HFFc6 (cell line): ENCODE measurements around the gene CLTA. TPM values are rescaled to one million over a fixed set of nuclear protein-coding genes. Genes with fewer than 3 reads are reported as not detected.
A peak's percentile ranks its signal among the peaks of the same experiment; 100 is the strongest.

Source experiments
- DNase-seq: peaks from one replicate; pipeline ENCODE4 v3.0.0-alpha.2; 2018
- H3K27ac Mint-ChIP-seq: 2 replicates; pipeline ENCODE4 v1.8.0; 2020; ENCODE audit warnings: mild to moderate bottlenecking, mixed read lengths
- H3K27me3 Mint-ChIP-seq: 2 replicates; pipeline ENCODE4 v1.8.0; 2021; ENCODE audit warnings: mild to moderate bottlenecking, moderate library complexity, mixed read lengths; ENCODE audit not compliant: insufficient read depth
- H3K36me3 Mint-ChIP-seq: 2 replicates; pipeline ENCODE4 v1.8.0; 2021; ENCODE audit warnings: low read depth, mixed read lengths
- H3K4me1 Mint-ChIP-seq: 2 replicates; pipeline ENCODE4 v1.8.0; 2020; ENCODE audit warnings: low read depth, mixed read lengths
- H3K4me3 Mint-ChIP-seq: 2 replicates; pipeline ENCODE4 v1.8.0; 2020; ENCODE audit warnings: mild to moderate bottlenecking, moderate library complexity, mixed read lengths
- H3K9me3 Mint-ChIP-seq: 2 replicates; pipeline ENCODE4 v1.8.0; 2020; ENCODE audit warnings: mild to moderate bottlenecking, mixed read lengths
- total RNA-seq, 6 experiments: library from RNA; stranded (reverse); fragmentation: NEBNext Ultra II Directional; extraction: Animal tissue kit (Norgen Biotek cat#: 25700); gene quantifications; 2 replicates in 1 of 6; 3 replicates in 5 of 6; pipeline ENCODE4 v1.2.3, GENCODE V29; 2021
- TF ChIP-seq, protein P1 (sequence below): fragments of 200-600 bp; sonication (generic); IDR thresholded peaks from 2 replicates; pipeline ENCODE4 v1.5.0; 2021; ENCODE audit warnings: antibody characterized with exemption, mild to moderate bottlenecking

The CLTA gene
- total RNA-seq, 6 experiments from 2014 or later: 247 to 272 (median 259) TPM

DNA sequence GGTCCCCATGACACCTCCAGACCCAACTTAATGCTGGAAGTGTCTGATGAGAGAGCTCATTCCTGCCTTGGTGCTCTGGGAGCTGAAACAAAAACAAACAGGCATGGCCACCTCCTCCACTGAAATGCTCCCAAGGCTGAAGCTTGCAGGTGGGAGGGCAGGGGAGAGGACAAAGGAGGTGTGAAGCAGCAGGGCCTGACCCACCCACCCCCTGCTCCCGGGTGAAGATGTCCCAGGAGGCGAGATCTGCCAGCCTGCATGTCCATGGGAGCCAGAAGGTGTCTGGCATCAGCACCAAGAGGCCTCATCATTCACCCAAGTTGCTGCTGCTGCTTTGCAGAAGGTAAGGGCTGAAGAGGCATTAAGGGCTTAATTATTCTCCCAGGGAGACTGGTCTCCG is 25.7 kb upstream of the CLTA start:
- Mint-ChIP-seq H3K36me3 (peaks cover 12% of the 10 kb centered on the region), H3K27me3 (no peaks in the 10 kb centered on the region), H3K27ac (peak overlapping the region; percentile 47; the same call in 1 of the 2 replicates), H3K4me3 (no peak overlapping the region; the same call in 1 of the 2 replicates), H3K4me1 (peaks cover 67% of the 10 kb centered on the region), H3K9me3 (no peaks in the 10 kb centered on the region)
- TF ChIP-seq, protein P1, sequence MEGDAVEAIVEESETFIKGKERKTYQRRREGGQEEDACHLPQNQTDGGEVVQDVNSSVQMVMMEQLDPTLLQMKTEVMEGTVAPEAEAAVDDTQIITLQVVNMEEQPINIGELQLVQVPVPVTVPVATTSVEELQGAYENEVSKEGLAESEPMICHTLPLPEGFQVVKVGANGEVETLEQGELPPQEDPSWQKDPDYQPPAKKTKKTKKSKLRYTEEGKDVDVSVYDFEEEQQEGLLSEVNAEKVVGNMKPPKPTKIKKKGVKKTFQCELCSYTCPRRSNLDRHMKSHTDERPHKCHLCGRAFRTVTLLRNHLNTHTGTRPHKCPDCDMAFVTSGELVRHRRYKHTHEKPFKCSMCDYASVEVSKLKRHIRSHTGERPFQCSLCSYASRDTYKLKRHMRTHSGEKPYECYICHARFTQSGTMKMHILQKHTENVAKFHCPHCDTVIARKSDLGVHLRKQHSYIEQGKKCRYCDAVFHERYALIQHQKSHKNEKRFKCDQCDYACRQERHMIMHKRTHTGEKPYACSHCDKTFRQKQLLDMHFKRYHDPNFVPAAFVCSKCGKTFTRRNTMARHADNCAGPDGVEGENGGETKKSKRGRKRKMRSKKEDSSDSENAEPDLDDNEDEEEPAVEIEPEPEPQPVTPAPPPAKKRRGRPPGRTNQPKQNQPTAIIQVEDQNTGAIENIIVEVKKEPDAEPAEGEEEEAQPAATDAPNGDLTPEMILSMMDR: no peak
- DNase-seq: no peak

DNA sequence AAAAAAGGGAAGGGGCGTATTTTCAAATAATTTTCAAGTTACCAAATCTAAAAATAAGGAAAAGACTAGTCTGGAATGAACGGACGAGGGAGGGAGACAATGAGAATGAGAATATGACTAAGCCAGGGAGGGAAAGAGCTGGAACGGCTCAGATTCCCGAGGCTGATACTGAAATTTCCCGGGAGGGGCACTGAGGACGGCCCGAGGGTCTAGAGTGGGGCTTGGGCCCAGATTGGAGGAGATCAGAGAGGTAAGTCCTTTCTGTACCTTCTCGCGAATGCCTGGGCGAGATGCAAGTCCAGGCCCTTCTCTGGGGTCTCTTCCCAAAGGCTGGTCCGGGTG is 24.9 kb upstream of the CLTA start:
- Mint-ChIP-seq H3K9me3 (no peaks in the 10 kb centered on the region), H3K36me3 (peaks cover 14% of the 10 kb centered on the region), H3K27ac (peak overlapping the region; percentile 74), H3K4me3 (peak overlapping the region; percentile 86), H3K27me3 (no peaks in the 10 kb centered on the region), H3K4me1 (peaks cover 61% of the 10 kb centered on the region)
- DNase-seq: peak; percentile 40
- TF ChIP-seq, protein P1: no peak

- Mint-ChIP-seq H3K9me3 (no peaks in the 10 kb centered on the region), H3K27ac (peak overlapping the region; percentile 72), H3K36me3 (peaks cover 14% of the 10 kb centered on the region), H3K4me3 (peak overlapping the region; percentile 86), H3K27me3 (no peaks in the 10 kb centered on the region), H3K4me1 (peaks cover 55% of the 10 kb centered on the region)
- peak; percentile 78 for DNase-seq
- TF ChIP-seq, protein P1: peak; percentile 95
Measured at GRCh38 chr9:36166168-36166927, 24.4 kb upstream of the CLTA start.

- no peak for DNase-seq
- Mint-ChIP-seq H3K27me3 (no peaks in the 10 kb centered on the region), H3K36me3 (peaks cover 10% of the 10 kb centered on the region), H3K4me3 (no peak within 1 kb of the TSS), H3K4me1 (peaks cover 27% of the 10 kb centered on the region), H3K9me3 (no peaks in the 10 kb centered on the region), H3K27ac (no peak within 1 kb of the TSS)
- TF ChIP-seq, protein P1: no peak
Measured at GRCh38 chr9:36169166-36169565, 21.6 kb upstream of the CLTA start, which contains the start of gene CCIN. Gene CCIN (plus strand): TSS chr9:36169388. CDS start chr9:36169503, 115 bp downstream.

DNA sequence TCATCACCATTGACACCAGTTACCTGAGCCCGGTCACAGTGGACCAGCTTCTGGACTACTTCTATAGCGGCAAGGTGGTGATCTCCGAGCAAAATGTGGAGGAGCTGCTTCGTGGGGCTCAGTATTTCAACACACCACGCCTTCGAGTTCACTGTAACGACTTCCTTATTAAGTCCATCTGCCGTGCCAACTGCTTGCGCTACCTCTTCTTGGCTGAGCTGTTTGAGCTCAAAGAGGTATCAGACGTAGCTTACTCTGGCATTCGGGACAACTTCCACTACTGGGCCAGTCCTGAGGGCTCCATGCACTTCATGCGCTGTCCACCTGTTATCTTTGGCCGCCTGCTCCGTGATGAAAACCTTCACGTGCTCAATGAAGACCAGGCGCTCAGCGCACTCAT is 21.0 kb upstream of the CLTA start:
- no peak for DNase-seq
- H3K9me3 Mint-ChIP-seq: no peaks in the 10 kb centered on the region
- H3K27ac Mint-ChIP-seq: no peak overlapping the region
- no peaks in the 10 kb centered on the region for H3K27me3 Mint-ChIP-seq
- TF ChIP-seq, protein P1: no peak
- H3K4me3 Mint-ChIP-seq: no peak overlapping the region
- H3K36me3 Mint-ChIP-seq: peaks cover 10% of the 10 kb centered on the region
- H3K4me1 Mint-ChIP-seq: peaks cover 22% of the 10 kb centered on the region
